ENCODE results near the gene RAB27B. TPM values are rescaled to one million over a fixed set of nuclear protein-coding genes. Genes with fewer than 3 reads are reported as not detected.

RAB27B gene
- total RNA-seq, 1 donor from 2014 or later, result not detected

GRCh38 chr18:54904581-54904980 is 76.3 kb downstream of the RAB27B start:
- H3K4me3 Mint-ChIP-seq (ENCODE audit: unreplicated experiment), result no peak overlapping the region
- H3K9me3 Mint-ChIP-seq (ENCODE audit: unreplicated experiment), result no peaks in the 10 kb centered on the region
- H3K27ac Mint-ChIP-seq (ENCODE audit: unreplicated experiment), result no peak overlapping the region
- no peaks in the 10 kb centered on the region for H3K27me3 Mint-ChIP-seq (ENCODE audit: unreplicated experiment)
- H3K36me3 Mint-ChIP-seq (ENCODE audit: unreplicated experiment), result no peaks in the 10 kb centered on the region
- no peak for TF ChIP-seq CTCF (IDR thresholded peaks at IDR 0.05; ENCODE audit: partially characterized antibody, unreplicated experiment)
- no peak for DNase-seq
- H3K4me1 Mint-ChIP-seq (ENCODE audit: low read depth, unreplicated experiment), result peaks cover 3% of the 10 kb centered on the region

GRCh38 chr18:54905629-54906028 is 77.4 kb downstream of the RAB27B start:
- H3K9me3 Mint-ChIP-seq (ENCODE audit: unreplicated experiment), result no peaks in the 10 kb centered on the region
- no peak overlapping the region for H3K4me3 Mint-ChIP-seq (ENCODE audit: unreplicated experiment)

GRCh38 chr18:54906331-54907185 is 78.3 kb downstream of the RAB27B start:
- DNase-seq, result no peak
- Mint-ChIP-seq H3K27me3 (ENCODE audit: unreplicated experiment) (no peaks in the 10 kb centered on the region), H3K4me1 (ENCODE audit: low read depth, unreplicated experiment) (peaks cover 3% of the 10 kb centered on the region), H3K9me3 (ENCODE audit: unreplicated experiment) (no peaks in the 10 kb centered on the region), H3K27ac (ENCODE audit: unreplicated experiment) (no peak overlapping the region), H3K36me3 (ENCODE audit: unreplicated experiment) (no peaks in the 10 kb centered on the region), H3K4me3 (ENCODE audit: unreplicated experiment) (no peak overlapping the region)
- TF ChIP-seq CTCF (IDR thresholded peaks at IDR 0.05; ENCODE audit: partially characterized antibody, unreplicated experiment), result no peak

More at GRCh38 chr18:54905629-54906028, 77.4 kb downstream of the RAB27B start:
- Mint-ChIP-seq H3K27me3 (ENCODE audit: unreplicated experiment) (no peaks in the 10 kb centered on the region), H3K36me3 (ENCODE audit: unreplicated experiment) (no peaks in the 10 kb centered on the region), H3K27ac (ENCODE audit: unreplicated experiment) (no peak overlapping the region), H3K4me1 (ENCODE audit: low read depth, unreplicated experiment) (peaks cover 3% of the 10 kb centered on the region)
- TF ChIP-seq CTCF (IDR thresholded peaks at IDR 0.05; ENCODE audit: partially characterized antibody, unreplicated experiment), result no peak
- no peak for DNase-seq

GRCh38 chr18:54909538-54909937 is 81.3 kb downstream of the RAB27B start:
- peaks cover 3% of the 10 kb centered on the region for H3K4me1 Mint-ChIP-seq (ENCODE audit: low read depth, unreplicated experiment)
- H3K9me3 Mint-ChIP-seq (ENCODE audit: unreplicated experiment), result no peaks in the 10 kb centered on the region
- no peak for DNase-seq
- H3K36me3 Mint-ChIP-seq (ENCODE audit: unreplicated experiment), result no peaks in the 10 kb centered on the region
- no peak overlapping the region for H3K4me3 Mint-ChIP-seq (ENCODE audit: unreplicated experiment)
- H3K27me3 Mint-ChIP-seq (ENCODE audit: unreplicated experiment), result no peaks in the 10 kb centered on the region
- no peak for TF ChIP-seq CTCF (IDR thresholded peaks at IDR 0.05; ENCODE audit: partially characterized antibody, unreplicated experiment)
- H3K27ac Mint-ChIP-seq (ENCODE audit: unreplicated experiment), result no peak overlapping the region

Measured in glutamatergic neuron (in vitro differentiated cells).